Upper lobe of left lung (tissue), 4 donors: Measurements from ENCODE around the gene UBE2B.

Experiments used
- CTCF ChIP-seq, 6 experiments: fragments of 450-650 bp in 4 of 6; fragments of 200-600 bp in 2 of 6; sonication (generic) in 2 of 6; IDR thresholded peaks; one replicate each; pipeline ENCODE4 v1.5.1; 2016 to 2019; ENCODE audit warnings: antibody characterized with exemption in 6 of 6
- POLR2A ChIP-seq, 4 donors: fragments of 450-650 bp; IDR thresholded peaks; one replicate each; pipeline ENCODE4 v1.5.1; 2016 to 2017; ENCODE audit warnings: antibody characterized with exemption in 4 of 4, mild to moderate bottlenecking in 2 of 4

DNA sequence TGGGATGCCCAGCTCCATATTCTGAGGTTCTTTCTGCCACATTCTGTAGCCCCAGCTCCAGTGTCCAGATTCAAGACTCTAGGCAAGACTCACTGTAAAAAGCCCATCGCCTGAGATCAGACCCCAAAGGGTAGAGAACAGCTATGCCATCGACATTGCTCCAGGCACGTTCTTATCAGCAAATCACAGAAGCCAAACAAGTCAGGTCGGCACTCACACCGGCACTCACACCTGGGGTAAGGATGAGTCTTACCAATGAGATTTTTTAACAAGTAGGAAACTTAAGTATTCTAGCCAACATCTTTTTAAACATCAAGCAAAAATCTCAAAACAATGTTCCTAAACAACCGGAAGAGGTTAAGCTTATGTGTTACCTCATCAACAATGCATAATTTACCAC lies 38.0 kb downstream of the UBE2B start:
- TF ChIP-seq POLR2A (IDR thresholded peaks at IDR 0.05) (no peak), CTCF (IDR thresholded peaks at IDR 0.05) (no peak)
